Sigmoid colon (tissue), 7 donors: ENCODE measurements around the gene EMID1. TPM values are rescaled to one million over a fixed set of nuclear protein-coding genes. Genes with fewer than 3 reads are reported as not detected.

Experiments
- DNase-seq: peaks from one replicate; pipeline ENCODE4 v3.0.0-alpha.2; 2019
- H3K27ac ChIP-seq, 4 donors: fragments of 200-600 bp; sonication (generic); one replicate each; pipeline ENCODE4 v1.5.1; 2016 to 2019; ENCODE audit warnings: mild to moderate bottlenecking in 1 of 4
- H3K27me3 ChIP-seq, 3 donors: fragments of 200-600 bp; sonication (generic); one replicate each; pipeline ENCODE4 v1.5.1; 2019; ENCODE audit warnings: mild to moderate bottlenecking in 1 of 3
- H3K36me3 ChIP-seq, 4 donors: fragments of 200-600 bp; sonication (generic); one replicate each; pipeline ENCODE4 v1.5.1; 2016 to 2019
- H3K4me1 ChIP-seq, 4 donors: fragments of 200-600 bp; sonication (generic); one replicate each; pipeline ENCODE4 v1.5.1; 2017 to 2019
- H3K4me3 ChIP-seq, 4 donors: fragments of 200-600 bp; sonication (generic); one replicate each; pipeline ENCODE4 v1.5.1; 2017 to 2019; ENCODE audit warnings: mild to moderate bottlenecking in 2 of 4, moderate library complexity in 1 of 4
- H3K9me3 ChIP-seq, 4 donors: fragments of 200-600 bp in 3 of 4; sonication (generic) in 3 of 4; one replicate each; pipeline versions ENCODE4 v1.5.1 to v1.6.1; 2013 to 2019
- CTCF ChIP-seq, 4 experiments: fragments of 450-650 bp in 3 of 4; fragments of 200-600 bp in 1 of 4; IDR thresholded peaks; one replicate each; pipeline ENCODE4 v1.5.1; 2016 to 2019; ENCODE audit warnings: antibody characterized with exemption in 4 of 4, mild to moderate bottlenecking in 3 of 4, moderate library complexity in 2 of 4
- EP300 ChIP-seq, 4 donors: sonication (generic); formaldehyde crosslinking; IDR thresholded peaks; one replicate each; pipeline ENCODE4 v1.6.1; 2017; ENCODE audit warnings: antibody characterized with exemption in 4 of 4
- POLR2A ChIP-seq, 2 donors: fragments of 450-650 bp; IDR thresholded peaks; one replicate each; pipeline ENCODE4 v1.6.1; 2016; ENCODE audit warnings: antibody characterized with exemption in 2 of 2, mild to moderate bottlenecking in 2 of 2, moderate library complexity in 2 of 2
- POLR2AphosphoS5 ChIP-seq, 4 donors: sonication (generic); formaldehyde crosslinking; IDR thresholded peaks; one replicate each; pipeline ENCODE4 v1.6.1; 2017; ENCODE audit warnings: antibody characterized with exemption in 4 of 4
- WGBS, 2 donors: extraction: QIAGEN DNeasy Blood & Tissue Kit; methylation state at CpG; one replicate each; pipeline ENCODE4 v1.1.7; 2013; 5-methylcytosine and 5-hydroxymethylcytosine counted together
- intact Hi-C: fragments of 100-400 bp; cut with DNase I; formaldehyde crosslinking; loops from one replicate; pipeline ENCODE4 v1.15.1; 2023
- polyA plus RNA-seq, 3 donors: library from polyadenylated mRNA; stranded (reverse); fragments of 200-250 nt; gene quantifications; one replicate each; pipeline ENCODE4 v1.2.3, GENCODE V29; 2013
- total RNA-seq, 4 donors: library from RNA; depleted of rRNA; stranded (reverse); fragments of >200 nt; gene quantifications; one replicate each; pipeline ENCODE4 v1.1.0, GENCODE V29; 2016
- donor health status: healthy with polysubstance abuse.
- donor health status: Bipolar disorder and iron deficiency.
- donor health status: healthy.

Gene EMID1
- total and polyA plus RNA-seq, 7 donors, result 0.27 to 5.9 (median 3.2) TPM

GRCh38 chr22:29260031-29260560 is 54.4 kb downstream of the EMID1 start:
- Histone ChIP-seq H3K4me3 (no peak overlapping the region), H3K4me1 (no peaks in the 10 kb centered on the region), H3K27ac (no peak overlapping the region), H3K27me3 (no peaks in the 10 kb centered on the region), H3K36me3 (peaks cover 0 to 32% (median 5%) of the 10 kb centered on the region in 4 donors), H3K9me3 (no peaks in the 10 kb centered on the region)
- no peak for TF ChIP-seq EP300 (IDR thresholded peaks at IDR 0.05)
- no peak for TF ChIP-seq POLR2AphosphoS5 (IDR thresholded peaks at IDR 0.05)
- TF ChIP-seq CTCF (IDR thresholded peaks at IDR 0.05), result no peak
- TF ChIP-seq POLR2A (IDR thresholded peaks at IDR 0.05), result no peak
- WGBS, 2 donors, result 93 to 94% methylated on average over 13 of the region's 13 CpGs
- intact Hi-C loops, result no loop called here
- no peak for DNase-seq

GRCh38 chr22:29260601-29261315 is 55.1 kb downstream of the EMID1 start:
- WGBS, 2 donors, result 81 to 87% methylated on average over 17 of the region's 17 CpGs
- H3K27ac ChIP-seq, result no peak overlapping the region
- peaks cover 0 to under 1% (median under 1%) of the 10 kb centered on the region in 4 donors for H3K4me1 ChIP-seq
- DNase-seq, result no peak
- H3K4me3 ChIP-seq, result no peak overlapping the region
- no peak for TF ChIP-seq POLR2AphosphoS5 (IDR thresholded peaks at IDR 0.05)
- no peak for TF ChIP-seq EP300 (IDR thresholded peaks at IDR 0.05)
- TF ChIP-seq CTCF (IDR thresholded peaks at IDR 0.05), result no peak
- no peak for TF ChIP-seq POLR2A (IDR thresholded peaks at IDR 0.05)
- H3K27me3 ChIP-seq, result no peaks in the 10 kb centered on the region
- no peaks in the 10 kb centered on the region for H3K9me3 ChIP-seq
- intact Hi-C loops, result no loop called here
- H3K36me3 ChIP-seq, result peaks cover 0 to 39% (median 8%) of the 10 kb centered on the region in 4 donors

GRCh38 chr22:29263791-29264276 is 58.1 kb downstream of the EMID1 start:
- intact Hi-C loops, result no loop called here
- Histone ChIP-seq H3K27me3 (no peaks in the 10 kb centered on the region), H3K27ac (no peak overlapping the region), H3K9me3 (no peaks in the 10 kb centered on the region), H3K36me3 (peaks cover 0 to 40% (median 8%) of the 10 kb centered on the region in 4 donors), H3K4me1 (peaks cover 0 to 18% (median 14%) of the 10 kb centered on the region in 4 donors), H3K4me3 (no peak overlapping the region)
- no peak for DNase-seq
- 87% methylated on average over 14 of the region's 14 CpGs for WGBS, 2 donors
- TF ChIP-seq EP300 (IDR thresholded peaks at IDR 0.05) (no peak), CTCF (IDR thresholded peaks at IDR 0.05) (no peak), POLR2AphosphoS5 (IDR thresholded peaks at IDR 0.05) (no peak), POLR2A (IDR thresholded peaks at IDR 0.05) (no peak)

- Histone ChIP-seq H3K36me3 (peaks cover 0 to 31% (median 8%) of the 10 kb centered on the region in 4 donors), H3K27ac (no peak overlapping the region), H3K27me3 (no peaks in the 10 kb centered on the region), H3K4me3 (no peak overlapping the region), H3K9me3 (no peaks in the 10 kb centered on the region), H3K4me1 (peaks cover 0 to 33% (median 25%) of the 10 kb centered on the region in 4 donors)
- intact Hi-C loops, result loop anchor here (5.0 kb wide), 1 partner anchor 1157 kb away; no protein-coding TSS in a partner anchor
- TF ChIP-seq POLR2A (IDR thresholded peaks at IDR 0.05), result no peak
- no peak for TF ChIP-seq CTCF (IDR thresholded peaks at IDR 0.05)
- no peak for TF ChIP-seq EP300 (IDR thresholded peaks at IDR 0.05)
- TF ChIP-seq POLR2AphosphoS5 (IDR thresholded peaks at IDR 0.05), result no peak
- no peak for DNase-seq
- WGBS, 2 donors, result 94% methylated on average over 7 of the region's 7 CpGs
Observed at GRCh38 chr22:29265305-29265704, 59.6 kb downstream of the EMID1 start.
